PC-9 (cell line): ENCODE data around the gene IL17RB.

Experiments
- EZH2 ChIP-seq: fragments of 200-600 bp; sonication (generic); IDR thresholded peaks from 2 replicates; pipeline ENCODE4 v1.8.0; 2017; ENCODE audit warnings: antibody characterized with exemption, low read depth
- TF ChIP-seq, protein P1 (sequence below): fragments of 200-600 bp; sonication (generic); conservative IDR thresholded peaks from 2 replicates; pipeline ENCODE4 v1.6.1; 2017; ENCODE audit warnings: mixed run types, antibody characterized with exemption, mild to moderate bottlenecking, moderate library complexity

DNA sequence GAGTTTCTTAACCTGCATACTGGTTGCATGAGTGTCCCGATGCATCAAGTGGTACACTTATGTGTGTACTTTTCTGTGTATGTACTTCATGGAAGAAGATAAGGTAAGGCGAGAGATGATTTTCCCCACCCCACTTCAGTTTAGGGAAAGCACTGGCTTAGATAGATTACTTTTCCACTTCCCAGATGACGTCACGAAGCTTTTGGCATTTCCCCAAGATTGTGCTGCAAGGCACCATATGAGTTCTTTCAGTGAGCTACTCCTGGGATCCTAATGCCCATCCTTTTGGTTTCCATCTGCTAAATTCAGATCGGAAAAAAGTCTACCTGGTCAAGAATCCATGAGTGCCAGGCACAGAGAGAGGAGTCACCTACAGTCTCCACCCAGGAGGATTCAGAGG lies 4.5 kb downstream of the IL17RB start:
- no peak for TF ChIP-seq EZH2
- TF ChIP-seq, protein P1, sequence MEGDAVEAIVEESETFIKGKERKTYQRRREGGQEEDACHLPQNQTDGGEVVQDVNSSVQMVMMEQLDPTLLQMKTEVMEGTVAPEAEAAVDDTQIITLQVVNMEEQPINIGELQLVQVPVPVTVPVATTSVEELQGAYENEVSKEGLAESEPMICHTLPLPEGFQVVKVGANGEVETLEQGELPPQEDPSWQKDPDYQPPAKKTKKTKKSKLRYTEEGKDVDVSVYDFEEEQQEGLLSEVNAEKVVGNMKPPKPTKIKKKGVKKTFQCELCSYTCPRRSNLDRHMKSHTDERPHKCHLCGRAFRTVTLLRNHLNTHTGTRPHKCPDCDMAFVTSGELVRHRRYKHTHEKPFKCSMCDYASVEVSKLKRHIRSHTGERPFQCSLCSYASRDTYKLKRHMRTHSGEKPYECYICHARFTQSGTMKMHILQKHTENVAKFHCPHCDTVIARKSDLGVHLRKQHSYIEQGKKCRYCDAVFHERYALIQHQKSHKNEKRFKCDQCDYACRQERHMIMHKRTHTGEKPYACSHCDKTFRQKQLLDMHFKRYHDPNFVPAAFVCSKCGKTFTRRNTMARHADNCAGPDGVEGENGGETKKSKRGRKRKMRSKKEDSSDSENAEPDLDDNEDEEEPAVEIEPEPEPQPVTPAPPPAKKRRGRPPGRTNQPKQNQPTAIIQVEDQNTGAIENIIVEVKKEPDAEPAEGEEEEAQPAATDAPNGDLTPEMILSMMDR, result no peak
